Measurements from ENCODE around the gene NME2. TPM values are rescaled to one million over a fixed set of nuclear protein-coding genes. Genes with fewer than 3 reads are reported as not detected.

Gene NME2
- total and polyA plus RNA-seq, 4 donors = 170 to 310 (median 192) TPM

DNA sequence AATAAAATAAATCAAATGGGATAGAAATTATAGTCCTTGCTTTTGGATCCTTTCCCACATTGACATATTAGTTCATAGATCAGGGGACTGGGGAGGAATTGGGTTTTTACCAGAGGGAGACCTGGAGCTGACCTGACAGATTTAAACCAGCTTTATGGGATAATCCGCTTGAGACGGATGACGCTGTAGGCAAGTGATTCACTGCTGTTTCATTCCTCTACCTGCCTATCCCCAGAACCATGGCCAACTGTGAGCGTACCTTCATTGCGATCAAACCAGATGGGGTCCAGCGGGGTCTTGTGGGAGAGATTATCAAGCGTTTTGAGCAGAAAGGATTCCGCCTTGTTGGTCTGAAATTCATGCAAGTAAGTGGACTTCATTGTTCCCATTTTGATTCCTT, 10.8 kb upstream of the NME2 start:
- TF ChIP-seq FOXA1 (IDR thresholded peaks at IDR 0.05) (no peak), HNF4G (IDR thresholded peaks at IDR 0.05) (no peak), JUND (IDR thresholded peaks at IDR 0.05) (no peak), SP1 (IDR thresholded peaks at IDR 0.05) (no peak), FOXA2 (IDR thresholded peaks at IDR 0.05) (no peak)
- no peak for DNase-seq (ENCODE audit: low spot score)
- 97% methylated on average over 8 of the region's 8 CpGs for WGBS

GRCh38 chr17:51159604-51160003, 6.6 kb upstream of the NME2 start:
- H3K9me3 ChIP-seq (ENCODE audit: control insufficient read depth in 4 of 4, low read length in 3 of 4) = no peaks in the 10 kb centered on the region
- TF ChIP-seq GABPA (IDR thresholded peaks at IDR 0.05 in 1 of 2, conservative IDR thresholded peaks at IDR 0.05 in 1 of 2) (no peak), MAX (IDR thresholded peaks at IDR 0.05) (no peak), SP1 (IDR thresholded peaks at IDR 0.05) (no peak), HNF4G (IDR thresholded peaks at IDR 0.05) (no peak), YY1 (IDR thresholded peaks at IDR 0.05) (no peak), RXRA (IDR thresholded peaks at IDR 0.05) (no peak), FOXA2 (IDR thresholded peaks at IDR 0.05) (no peak), HNF4A (conservative IDR thresholded peaks at IDR 0.05) (no peak), NR2F2 (IDR thresholded peaks at IDR 0.05) (no peak), RAD21 (IDR thresholded peaks at IDR 0.05) (no peak)
- TF ChIP-seq, protein P1, sequence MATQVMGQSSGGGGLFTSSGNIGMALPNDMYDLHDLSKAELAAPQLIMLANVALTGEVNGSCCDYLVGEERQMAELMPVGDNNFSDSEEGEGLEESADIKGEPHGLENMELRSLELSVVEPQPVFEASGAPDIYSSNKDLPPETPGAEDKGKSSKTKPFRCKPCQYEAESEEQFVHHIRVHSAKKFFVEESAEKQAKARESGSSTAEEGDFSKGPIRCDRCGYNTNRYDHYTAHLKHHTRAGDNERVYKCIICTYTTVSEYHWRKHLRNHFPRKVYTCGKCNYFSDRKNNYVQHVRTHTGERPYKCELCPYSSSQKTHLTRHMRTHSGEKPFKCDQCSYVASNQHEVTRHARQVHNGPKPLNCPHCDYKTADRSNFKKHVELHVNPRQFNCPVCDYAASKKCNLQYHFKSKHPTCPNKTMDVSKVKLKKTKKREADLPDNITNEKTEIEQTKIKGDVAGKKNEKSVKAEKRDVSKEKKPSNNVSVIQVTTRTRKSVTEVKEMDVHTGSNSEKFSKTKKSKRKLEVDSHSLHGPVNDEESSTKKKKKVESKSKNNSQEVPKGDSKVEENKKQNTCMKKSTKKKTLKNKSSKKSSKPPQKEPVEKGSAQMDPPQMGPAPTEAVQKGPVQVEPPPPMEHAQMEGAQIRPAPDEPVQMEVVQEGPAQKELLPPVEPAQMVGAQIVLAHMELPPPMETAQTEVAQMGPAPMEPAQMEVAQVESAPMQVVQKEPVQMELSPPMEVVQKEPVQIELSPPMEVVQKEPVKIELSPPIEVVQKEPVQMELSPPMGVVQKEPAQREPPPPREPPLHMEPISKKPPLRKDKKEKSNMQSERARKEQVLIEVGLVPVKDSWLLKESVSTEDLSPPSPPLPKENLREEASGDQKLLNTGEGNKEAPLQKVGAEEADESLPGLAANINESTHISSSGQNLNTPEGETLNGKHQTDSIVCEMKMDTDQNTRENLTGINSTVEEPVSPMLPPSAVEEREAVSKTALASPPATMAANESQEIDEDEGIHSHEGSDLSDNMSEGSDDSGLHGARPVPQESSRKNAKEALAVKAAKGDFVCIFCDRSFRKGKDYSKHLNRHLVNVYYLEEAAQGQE (IDR thresholded peaks at IDR 0.05) = no peak
- TF ChIP-seq, protein P2, sequence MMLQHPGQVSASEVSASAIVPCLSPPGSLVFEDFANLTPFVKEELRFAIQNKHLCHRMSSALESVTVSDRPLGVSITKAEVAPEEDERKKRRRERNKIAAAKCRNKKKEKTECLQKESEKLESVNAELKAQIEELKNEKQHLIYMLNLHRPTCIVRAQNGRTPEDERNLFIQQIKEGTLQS (IDR thresholded peaks at IDR 0.05) = no peak
- TF ChIP-seq, protein P3, sequence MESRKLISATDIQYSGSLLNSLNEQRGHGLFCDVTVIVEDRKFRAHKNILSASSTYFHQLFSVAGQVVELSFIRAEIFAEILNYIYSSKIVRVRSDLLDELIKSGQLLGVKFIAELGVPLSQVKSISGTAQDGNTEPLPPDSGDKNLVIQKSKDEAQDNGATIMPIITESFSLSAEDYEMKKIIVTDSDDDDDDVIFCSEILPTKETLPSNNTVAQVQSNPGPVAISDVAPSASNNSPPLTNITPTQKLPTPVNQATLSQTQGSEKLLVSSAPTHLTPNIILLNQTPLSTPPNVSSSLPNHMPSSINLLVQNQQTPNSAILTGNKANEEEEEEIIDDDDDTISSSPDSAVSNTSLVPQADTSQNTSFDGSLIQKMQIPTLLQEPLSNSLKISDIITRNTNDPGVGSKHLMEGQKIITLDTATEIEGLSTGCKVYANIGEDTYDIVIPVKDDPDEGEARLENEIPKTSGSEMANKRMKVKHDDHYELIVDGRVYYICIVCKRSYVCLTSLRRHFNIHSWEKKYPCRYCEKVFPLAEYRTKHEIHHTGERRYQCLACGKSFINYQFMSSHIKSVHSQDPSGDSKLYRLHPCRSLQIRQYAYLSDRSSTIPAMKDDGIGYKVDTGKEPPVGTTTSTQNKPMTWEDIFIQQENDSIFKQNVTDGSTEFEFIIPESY (IDR thresholded peaks at IDR 0.05) = no peak
- no peaks in the 10 kb centered on the region for H3K27me3 ChIP-seq (ENCODE audit: control insufficient read depth in 4 of 4, insufficient read depth in 4 of 4, low read length in 3 of 4)
- no peak overlapping the region for H3K9ac ChIP-seq (ENCODE audit: low read depth in 1 of 2, low read length in 2 of 2)
- no peak for DNase-seq (ENCODE audit: low spot score)
- WGBS = 98% methylated on average over 3 of the region's 3 CpGs
- H3K4me1 ChIP-seq (ENCODE audit: control insufficient read depth in 4 of 4, insufficient read depth in 4 of 4, low read length in 3 of 4) = peaks cover 0 to under 1% (median 0%) of the 10 kb centered on the region in 4 donors
- H3K36me3 ChIP-seq (ENCODE audit: control insufficient read depth in 4 of 4, insufficient read depth in 3 of 4, low read depth in 1 of 4, low read length in 3 of 4) = peaks cover 4 to 33% (median 19%) of the 10 kb centered on the region in 4 donors
- H3K27ac ChIP-seq (ENCODE audit: low read depth in 1 of 2, low read length in 2 of 2) = no peak overlapping the region
- H3K4me3 ChIP-seq (ENCODE audit: low read depth in 1 of 3, low read length in 3 of 3) = no peak overlapping the region

More for the DNA sequence above, 10.8 kb upstream of the NME2 start:
- H3K27me3 ChIP-seq (ENCODE audit: control insufficient read depth in 4 of 4, insufficient read depth in 4 of 4, low read length in 3 of 4) = no peaks in the 10 kb centered on the region
- no peak overlapping the region for H3K9ac ChIP-seq (ENCODE audit: low read depth in 1 of 2, low read length in 2 of 2)
- no peaks in the 10 kb centered on the region for H3K9me3 ChIP-seq (ENCODE audit: control insufficient read depth in 4 of 4, low read length in 3 of 4)
- peaks cover 0 to 18% (median 10%) of the 10 kb centered on the region in 4 donors for H3K4me1 ChIP-seq (ENCODE audit: control insufficient read depth in 4 of 4, insufficient read depth in 4 of 4, low read length in 3 of 4)
- H3K4me3 ChIP-seq (ENCODE audit: low read depth in 1 of 3, low read length in 3 of 3) = no peak overlapping the region
- H3K36me3 ChIP-seq (ENCODE audit: control insufficient read depth in 4 of 4, insufficient read depth in 3 of 4, low read depth in 1 of 4, low read length in 3 of 4) = peaks cover 0 to 16% (median 8%) of the 10 kb centered on the region in 4 donors
- H3K27ac ChIP-seq (ENCODE audit: low read depth in 1 of 2, low read length in 2 of 2) = no peak overlapping the region
